Breast epithelium (tissue), 3 donors: ENCODE measurements around the gene MAST4.

Source experiments
- CTCF ChIP-seq, 3 donors: fragments of 450-650 bp; IDR thresholded peaks; one replicate each; pipeline ENCODE4 v1.5.1; 2016 to 2017; ENCODE audit warnings: antibody characterized with exemption in 3 of 3, mild to moderate bottlenecking in 3 of 3, moderate library complexity in 3 of 3
- POLR2A ChIP-seq: fragments of 450-650 bp; IDR thresholded peaks from one replicate; pipeline ENCODE4 v1.6.1; 2016; ENCODE audit warnings: antibody characterized with exemption, mild to moderate bottlenecking, moderate library complexity
- POLR2AphosphoS5 ChIP-seq, 3 donors: sonication (generic); formaldehyde crosslinking; IDR thresholded peaks; one replicate each; pipeline ENCODE4 v1.6.1; 2017; ENCODE audit warnings: antibody characterized with exemption in 3 of 3

GRCh38 chr5:67102708-67103107 is 506.5 kb downstream of the MAST4 start:
- TF ChIP-seq CTCF (IDR thresholded peaks at IDR 0.05) (no peak), POLR2A (no peak), POLR2AphosphoS5 (IDR thresholded peaks at IDR 0.05) (no peak)
